GM18505 (cell line): ENCODE data around the gene FSIP2.

Experiments used
- ATAC-seq: cut with Tn5 transposase; IDR thresholded peaks from one replicate; pipeline ENCODE4 v1.9.1; 2021; ENCODE audit not compliant: unreplicated experiment
- POLR2A ChIP-seq: IDR thresholded peaks from 4 replicates; pipeline ENCODE4 v1.6.1; 2011; ENCODE audit warnings: borderline replicate concordance; ENCODE audit not compliant: insufficient read depth, insufficient read length; ENCODE audit errors: extremely low read depth

FSIP2 gene, protein sequence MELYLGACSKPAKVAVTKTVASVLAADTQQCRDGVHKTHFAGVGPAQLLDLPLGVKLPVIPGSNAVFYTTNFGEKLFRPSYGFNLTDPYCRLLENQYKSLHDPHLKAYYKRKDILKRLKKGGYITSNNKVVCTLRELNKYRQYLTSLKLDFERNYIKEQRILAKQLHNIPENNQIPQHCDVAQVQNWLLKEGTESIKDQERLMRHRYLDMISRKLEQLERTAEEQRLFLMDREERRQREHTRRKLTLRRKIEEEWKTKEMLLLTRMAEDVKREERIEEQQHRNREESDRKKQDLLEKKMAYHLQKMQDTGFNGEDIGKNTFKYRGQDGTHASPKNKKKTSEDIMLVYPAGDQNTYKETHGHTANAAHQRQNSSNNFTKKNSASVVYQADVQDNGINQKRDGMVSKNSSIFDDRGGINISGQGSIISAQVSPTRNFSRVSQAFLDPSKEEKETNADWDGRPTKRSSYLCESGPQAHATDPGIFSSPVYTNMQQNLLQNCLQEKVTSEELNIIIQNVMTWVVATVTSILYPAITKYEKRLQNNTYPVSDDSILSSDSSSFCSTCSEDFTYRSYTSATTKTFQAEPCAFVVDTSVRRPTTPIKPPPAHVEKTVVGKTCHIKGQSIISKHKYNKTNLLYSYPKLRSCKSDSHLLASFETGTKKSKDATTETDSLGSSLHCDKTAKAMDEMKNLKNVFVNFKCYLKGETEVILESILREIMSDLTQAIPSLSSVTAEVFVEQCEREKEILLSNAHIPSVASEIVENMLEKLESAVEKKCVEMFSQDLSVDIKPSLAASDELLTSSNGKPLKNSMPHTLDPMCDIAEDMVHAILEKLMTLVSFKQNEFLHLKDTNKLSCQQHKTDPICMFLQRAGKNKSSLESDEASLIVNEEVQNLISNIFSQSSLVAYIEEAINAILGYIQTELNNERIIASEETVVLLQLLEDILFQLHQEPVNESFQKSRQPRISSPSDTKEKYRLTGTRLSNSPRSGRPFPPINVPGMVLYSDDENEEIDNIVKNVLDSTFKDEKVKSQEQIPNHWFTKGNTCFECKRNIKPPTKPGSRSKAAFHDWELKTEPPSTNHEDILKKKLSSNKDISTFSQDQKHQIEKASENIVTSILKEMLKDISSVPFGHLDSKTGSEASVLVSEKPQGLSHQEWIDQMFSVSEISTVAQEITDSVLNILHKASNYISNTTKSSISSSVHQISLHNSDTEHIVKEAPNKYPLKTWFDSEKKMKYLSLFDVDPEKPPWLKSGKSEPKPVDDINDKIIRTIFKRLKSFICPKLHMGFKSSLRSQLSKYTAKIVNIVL (N-terminal part only)

DNA sequence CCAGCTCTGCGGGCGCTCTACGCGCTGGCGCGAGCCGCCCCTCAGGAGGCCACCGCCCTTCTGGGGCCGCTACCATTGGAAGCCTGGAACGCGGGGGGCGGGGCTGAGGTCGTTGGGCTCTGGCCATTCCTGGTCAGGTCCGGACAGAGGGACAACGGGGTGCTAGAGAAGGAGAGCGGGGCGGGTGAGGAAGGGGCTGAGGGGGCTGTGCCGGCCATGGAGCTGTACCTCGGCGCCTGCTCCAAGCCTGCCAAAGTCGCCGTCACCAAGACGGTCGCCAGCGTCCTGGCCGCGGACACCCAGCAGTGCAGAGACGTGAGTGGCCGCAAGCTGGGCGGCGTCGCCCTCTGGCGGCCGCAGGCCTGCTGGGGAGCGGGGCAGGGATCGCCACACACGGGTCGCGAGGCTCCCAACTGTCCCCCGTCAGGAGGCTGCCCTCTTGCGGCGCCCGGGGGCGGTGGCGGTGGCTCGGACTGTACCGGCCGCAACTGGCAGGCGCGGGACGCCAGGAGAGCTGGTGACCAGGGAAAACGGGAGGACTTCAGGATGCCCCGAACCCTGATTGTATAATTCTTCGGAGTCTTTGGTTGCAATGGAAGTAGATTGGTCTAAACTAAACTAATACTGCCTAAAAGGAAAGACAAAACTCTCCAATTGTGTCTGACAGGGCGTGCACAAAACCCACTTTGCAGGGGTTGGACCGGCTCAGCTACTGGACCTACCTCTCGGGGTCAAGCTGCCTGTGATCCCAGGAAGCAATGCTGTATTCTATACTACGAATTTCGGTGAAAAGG, at the start of gene FSIP2:
Gene FSIP2, plus strand, starts transcription at position 126 of the 794 bp plus-strand sequence. Its CDS starts 91 bp downstream, at position 217.
- ATAC-seq, result peak; percentile 94
- TF ChIP-seq POLR2A, result no peak

DNA sequence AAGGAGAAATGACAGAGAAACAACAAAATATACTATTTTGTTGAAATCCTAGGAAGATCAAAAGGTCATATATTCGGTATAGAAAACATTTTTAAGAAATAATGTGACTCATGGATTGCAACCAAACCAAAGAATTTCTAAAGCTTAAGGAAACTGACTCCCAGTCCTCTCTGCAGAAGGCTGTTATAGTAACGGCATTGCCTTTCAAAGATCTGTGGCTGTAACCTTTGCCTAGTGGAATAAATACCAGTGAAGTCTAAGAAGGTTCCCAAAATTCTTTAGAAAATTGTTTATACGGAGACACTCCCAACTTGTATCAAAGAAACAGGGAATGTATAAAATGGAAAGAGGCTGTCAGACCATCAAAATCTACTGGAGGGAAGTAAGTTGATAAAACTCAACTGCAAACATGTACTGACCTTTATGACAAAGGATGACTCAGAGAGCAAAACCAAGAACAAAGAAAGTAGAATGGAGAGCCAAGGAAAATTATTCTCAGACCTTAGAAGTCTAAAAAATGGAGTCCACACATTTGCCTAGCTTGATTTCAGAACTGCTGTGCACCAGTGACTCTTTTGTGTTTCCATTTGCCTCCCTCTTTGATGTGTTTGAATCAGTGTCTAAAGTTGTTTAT, 48.6 kb upstream of the FSIP2 start:
- ATAC-seq, result no peak
- TF ChIP-seq POLR2A, result no peak

DNA sequence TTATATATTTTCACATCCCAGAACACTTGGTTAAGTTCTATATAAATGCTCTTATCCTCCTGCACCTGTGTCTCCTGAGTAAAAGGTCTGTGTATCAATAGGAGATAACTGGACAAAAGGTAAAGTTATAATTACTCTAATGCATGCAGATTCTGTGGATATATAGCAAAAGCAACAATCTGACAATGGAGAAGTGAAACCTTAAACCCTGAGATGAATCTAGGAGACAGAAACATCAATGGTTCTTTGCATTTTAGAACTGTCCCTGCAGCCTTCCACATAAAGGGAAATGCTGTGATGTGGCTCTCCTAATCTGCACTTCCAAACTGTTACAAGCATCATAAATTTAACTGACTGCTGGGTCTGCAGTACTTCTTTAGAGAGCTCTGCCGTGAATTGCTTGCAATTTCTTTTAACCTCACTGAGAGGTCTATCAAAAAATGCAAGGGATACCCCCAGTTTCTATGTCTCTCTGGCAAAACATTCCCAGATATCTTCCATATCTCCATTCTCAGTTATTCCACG, 42.8 kb upstream of the FSIP2 start:
- no peak for TF ChIP-seq POLR2A
- no peak for ATAC-seq

DNA sequence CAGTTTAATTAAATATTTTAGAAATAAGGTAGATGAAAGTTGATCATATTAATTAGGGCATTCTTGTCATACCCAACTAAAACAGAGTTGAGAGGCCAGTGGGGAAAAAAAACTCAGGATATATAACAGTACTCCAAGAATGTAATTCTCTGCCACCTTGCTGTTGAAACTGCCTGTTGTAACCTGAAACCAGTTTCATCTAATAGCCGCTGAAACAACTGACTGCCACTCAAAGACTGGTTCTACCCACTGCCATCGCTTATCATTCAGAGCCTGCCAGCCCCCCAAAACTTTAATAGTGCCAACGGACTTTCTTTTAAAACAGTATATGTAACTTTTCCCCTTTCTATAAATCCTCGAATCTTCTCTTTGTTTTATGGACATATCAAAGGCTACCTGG, 37.7 kb upstream of the FSIP2 start:
- ATAC-seq, result no peak
- no peak for TF ChIP-seq POLR2A

DNA sequence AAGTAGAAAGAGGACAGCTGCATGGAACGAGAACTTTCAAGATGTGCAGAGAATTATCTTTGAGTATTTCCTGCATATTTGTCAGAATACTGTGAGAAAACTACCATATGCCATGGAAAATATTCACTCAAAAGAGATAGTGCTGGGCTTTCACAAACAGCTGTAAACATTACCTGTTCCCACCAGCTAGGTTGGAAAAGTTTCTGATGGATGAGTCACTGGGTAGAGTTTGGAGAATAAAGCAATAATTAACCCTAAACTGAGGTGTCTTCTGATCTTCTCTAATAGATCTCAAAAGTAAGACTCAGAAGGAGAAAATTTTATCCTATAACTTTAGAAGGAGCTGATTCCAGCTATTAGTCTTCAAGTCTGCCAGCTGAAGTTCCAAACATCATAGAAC, 3.9 kb upstream of the FSIP2 start:
- TF ChIP-seq POLR2A, result no peak
- no peak for ATAC-seq

DNA sequence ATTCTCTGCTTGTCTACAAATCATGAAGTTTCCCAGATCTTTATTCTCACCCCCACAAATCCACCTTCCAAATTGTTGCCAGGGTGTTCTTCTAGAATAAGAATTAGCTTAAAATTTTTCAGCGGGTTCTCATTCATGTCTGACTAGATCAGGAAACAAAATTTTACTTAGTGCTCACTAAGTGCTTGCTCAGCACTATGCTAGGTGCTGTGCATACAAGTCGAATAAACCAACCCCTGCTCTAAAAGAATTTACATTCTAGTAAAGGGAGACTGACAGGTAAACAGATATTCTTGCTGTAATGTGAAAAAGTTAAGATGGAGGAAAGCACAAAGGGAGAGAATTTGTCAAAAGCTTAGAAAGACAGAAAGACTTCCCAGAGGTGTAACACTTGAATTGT, 2.4 kb upstream of the FSIP2 start:
- no peak for ATAC-seq
- no peak for TF ChIP-seq POLR2A

DNA sequence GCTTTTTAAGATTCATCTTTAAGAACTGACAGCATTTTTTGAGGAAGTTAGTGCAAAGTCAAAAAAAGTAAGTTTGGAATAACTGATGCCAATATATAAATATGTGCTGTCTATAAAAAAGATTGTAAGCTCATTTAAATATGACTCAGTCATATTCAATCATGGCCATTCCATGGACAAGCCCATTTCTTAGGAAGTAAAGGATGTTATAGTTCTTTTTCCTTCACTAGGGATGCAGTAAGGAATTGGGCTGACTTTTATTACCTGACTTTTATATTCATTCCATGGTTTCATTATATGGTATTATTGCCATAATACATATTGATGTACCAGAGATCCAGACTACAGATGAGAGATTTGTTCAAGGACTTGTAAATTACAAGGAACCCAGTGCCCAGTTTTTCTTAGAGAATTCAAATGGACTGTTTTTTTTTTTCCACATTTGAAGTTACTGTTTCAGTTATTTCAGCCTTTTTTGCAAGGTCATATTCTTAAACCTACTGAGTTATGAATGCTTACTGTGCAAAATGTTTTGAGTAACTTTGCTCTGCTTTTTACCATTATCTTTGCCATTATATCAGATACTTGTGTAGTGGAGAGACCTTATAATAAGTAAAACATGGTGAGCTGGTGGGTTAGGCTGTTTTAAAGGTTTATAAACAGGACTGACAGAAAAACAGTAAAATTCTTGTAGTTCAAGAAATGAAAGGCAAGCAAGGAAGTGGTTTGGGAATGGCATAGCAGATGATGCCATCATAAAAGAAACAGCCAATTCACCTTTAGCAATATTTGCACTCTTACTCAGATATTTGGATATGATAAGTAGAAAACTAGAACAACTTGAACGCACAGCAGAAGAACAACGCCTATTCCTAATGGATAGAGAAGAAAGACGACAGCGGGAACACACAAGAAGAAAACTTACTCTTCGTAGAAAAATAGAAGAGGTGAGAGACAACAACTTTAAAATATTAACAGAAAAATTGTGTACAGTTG, 7.6 kb downstream of the FSIP2 start:
- no peak for TF ChIP-seq POLR2A
- ATAC-seq, result no peak

DNA sequence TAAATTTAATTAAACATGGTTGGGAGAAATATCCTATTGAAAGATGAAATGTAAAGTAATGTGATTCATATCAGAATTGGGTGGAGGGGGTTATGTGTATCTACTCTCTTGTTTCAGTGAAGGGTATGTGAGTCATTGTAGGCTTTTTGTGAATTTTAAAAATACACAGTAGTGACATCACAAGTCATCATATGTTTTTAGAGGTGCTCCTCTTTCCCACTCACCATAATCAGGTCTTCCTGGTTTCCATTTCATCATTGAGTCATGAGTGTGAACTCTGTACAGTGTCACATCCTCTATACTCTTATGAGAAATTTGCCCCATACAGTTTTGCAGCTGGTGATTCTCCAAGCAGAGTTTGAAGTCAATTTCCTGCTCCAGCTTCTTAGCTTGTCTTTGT, 18.8 kb downstream of the FSIP2 start:
- TF ChIP-seq POLR2A, result no peak
- no peak for ATAC-seq

DNA sequence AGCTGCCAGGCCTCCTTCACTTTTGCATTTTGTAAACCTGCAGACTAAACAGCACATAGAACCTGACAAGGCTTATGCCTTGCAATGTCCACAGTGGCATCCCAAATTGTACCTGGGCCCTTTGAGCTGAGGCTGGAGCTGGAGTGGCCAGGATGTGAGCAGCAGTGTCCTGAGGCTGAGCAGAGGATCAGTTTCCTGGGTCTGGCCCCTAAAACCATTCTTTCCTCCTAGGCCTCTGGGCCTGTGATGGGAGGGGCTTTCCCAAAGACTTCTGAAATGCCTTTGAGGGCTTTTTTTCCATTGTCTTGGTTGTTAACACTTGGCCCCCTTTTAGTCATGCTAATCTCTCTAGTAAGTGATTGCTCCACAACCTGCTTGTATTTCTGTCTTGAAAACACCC, 32.8 kb downstream of the FSIP2 start:
- no peak for ATAC-seq
- TF ChIP-seq POLR2A, result no peak

DNA sequence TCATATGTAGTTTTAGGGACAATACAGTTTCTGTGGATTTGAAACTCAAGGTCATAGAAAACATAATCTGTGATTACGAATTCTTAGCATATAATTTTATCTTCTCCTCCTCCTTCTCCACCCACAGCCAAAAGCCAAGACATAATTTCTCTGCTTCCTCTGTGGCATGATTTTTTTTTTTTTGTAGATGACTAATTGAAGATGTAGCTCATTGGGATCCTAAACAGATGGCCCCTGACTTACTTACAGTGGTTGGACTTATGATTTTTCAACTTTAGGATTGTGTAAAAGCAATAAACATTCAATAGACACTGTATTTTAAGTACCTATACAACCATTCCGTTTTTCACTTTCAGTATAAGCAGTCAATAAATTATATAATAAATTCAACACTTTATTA, 42.3 kb downstream of the FSIP2 start:
- no peak for TF ChIP-seq POLR2A
- ATAC-seq, result no peak

DNA sequence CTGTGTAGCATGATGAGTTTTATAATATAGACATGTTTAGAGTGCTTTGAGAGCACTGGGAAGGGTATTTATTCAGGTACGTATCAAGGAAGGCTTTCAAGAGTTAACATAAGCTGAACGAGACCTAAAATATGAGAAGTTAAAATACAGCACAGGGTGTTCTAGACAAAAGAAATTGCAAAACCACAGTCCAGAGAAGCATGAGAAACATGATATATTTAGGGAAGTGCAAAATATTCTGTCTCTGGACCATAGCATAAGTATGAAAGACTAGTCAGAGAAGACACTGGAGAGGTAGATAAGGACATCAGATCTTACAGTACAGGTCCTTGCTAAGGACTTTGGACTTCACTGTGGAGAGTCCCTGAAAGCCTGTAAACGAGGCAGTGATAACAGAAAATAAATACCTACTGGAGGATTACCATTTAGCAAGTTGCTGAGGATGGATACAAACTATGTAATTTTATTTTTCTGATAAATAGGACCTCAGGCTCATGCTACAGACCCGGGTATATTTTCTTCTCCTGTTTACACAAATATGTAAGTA, 43.7 kb downstream of the FSIP2 start:
- TF ChIP-seq POLR2A, result no peak

DNA sequence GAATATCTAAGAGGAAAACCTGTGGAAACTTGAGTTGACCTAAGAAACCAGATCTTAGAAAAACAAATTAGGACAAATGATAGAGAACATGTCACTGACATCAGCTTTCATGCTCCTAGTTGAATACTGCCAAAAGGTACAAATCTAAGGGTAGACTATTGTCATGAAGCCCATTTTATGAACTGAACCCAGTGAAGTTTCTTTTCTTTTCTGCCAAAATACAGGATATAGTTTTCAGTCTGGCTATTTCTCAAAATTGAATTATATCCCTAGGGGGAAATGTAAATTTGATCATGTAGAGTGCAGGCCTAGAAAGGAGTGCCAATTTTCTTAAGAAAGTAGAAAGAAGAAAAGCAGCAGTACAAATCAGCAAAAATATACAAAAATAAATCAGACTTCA, 46.6 kb downstream of the FSIP2 start:
- ATAC-seq, result no peak
- TF ChIP-seq POLR2A, result no peak

More for the DNA sequence above, 43.7 kb downstream of the FSIP2 start:
- no peak for ATAC-seq
